DMS153 (cell line): ENCODE measurements around the gene TRIM2.

Experiments
- DNase-seq: peaks from one replicate; lab custom pipeline; 2025; lab: John Stamatoyannopoulos, UW

The TRIM2 gene

GRCh38 chr4:153333874-153334273, 129.6 kb downstream of the TRIM2 start:
- no peak for DNase-seq

GRCh38 chr4:153335665-153336064, 131.4 kb downstream of the TRIM2 start:
- no peak for DNase-seq

GRCh38 chr4:153337686-153338085, 133.4 kb downstream of the TRIM2 start:
- no peak for DNase-seq

- no peak for DNase-seq
Observed at GRCh38 chr4:153341575-153342090, 137.4 kb downstream of the TRIM2 start.

GRCh38 chr4:153342751-153343552, 138.7 kb downstream of the TRIM2 start:
- no peak for DNase-seq

GRCh38 chr4:153344131-153345011, 140.1 kb downstream of the TRIM2 start, which contains the start of gene MND1:
Gene MND1 (plus strand): TSS chr4:153344688. CDS start chr4:153344738, 50 bp downstream.
- DNase-seq = peak; percentile 56

GRCh38 chr4:153345012-153345981, 141.1 kb downstream of the TRIM2 start:
- no peak for DNase-seq

GRCh38 chr4:153346031-153346430, 141.8 kb downstream of the TRIM2 start:
- DNase-seq = no peak

- no peak for DNase-seq
Observed at GRCh38 chr4:153346563-153346962, 142.3 kb downstream of the TRIM2 start.

- DNase-seq = no peak
Observed at GRCh38 chr4:153347117-153347516, 142.9 kb downstream of the TRIM2 start.

GRCh38 chr4:153348006-153348405, 143.8 kb downstream of the TRIM2 start:
- no peak for DNase-seq

GRCh38 chr4:153349206-153349805, 145.1 kb downstream of the TRIM2 start:
- no peak for DNase-seq

- no peak for DNase-seq
Observed at GRCh38 chr4:153362184-153362583, 157.9 kb downstream of the TRIM2 start.

GRCh38 chr4:153364061-153364460, 159.8 kb downstream of the TRIM2 start:
- no peak for DNase-seq

GRCh38 chr4:153365003-153365402, 160.8 kb downstream of the TRIM2 start:
- no peak for DNase-seq

GRCh38 chr4:153366486-153366885, 162.2 kb downstream of the TRIM2 start:
- DNase-seq = no peak

GRCh38 chr4:153367092-153367491, 162.8 kb downstream of the TRIM2 start:
- no peak for DNase-seq

- DNase-seq = no peak
Observed at GRCh38 chr4:153369021-153369420, 164.8 kb downstream of the TRIM2 start.

- DNase-seq = no peak
Observed at GRCh38 chr4:153371701-153372234, 167.5 kb downstream of the TRIM2 start.

- DNase-seq = no peak
Observed at GRCh38 chr4:153372967-153373562, 168.8 kb downstream of the TRIM2 start.
